ENCODE results near the gene SNU13. TPM values are rescaled to one million over a fixed set of nuclear protein-coding genes. Genes with fewer than 3 reads are reported as not detected.
"Not testable (repeated sequence)": the region's sequence is repeated elsewhere in the genome, so short reads cannot be mapped to it uniquely, and the experiment has no call there.

The SNU13 gene
- 122 and 123 TPM in 2 replicates for total RNA-seq

DNA sequence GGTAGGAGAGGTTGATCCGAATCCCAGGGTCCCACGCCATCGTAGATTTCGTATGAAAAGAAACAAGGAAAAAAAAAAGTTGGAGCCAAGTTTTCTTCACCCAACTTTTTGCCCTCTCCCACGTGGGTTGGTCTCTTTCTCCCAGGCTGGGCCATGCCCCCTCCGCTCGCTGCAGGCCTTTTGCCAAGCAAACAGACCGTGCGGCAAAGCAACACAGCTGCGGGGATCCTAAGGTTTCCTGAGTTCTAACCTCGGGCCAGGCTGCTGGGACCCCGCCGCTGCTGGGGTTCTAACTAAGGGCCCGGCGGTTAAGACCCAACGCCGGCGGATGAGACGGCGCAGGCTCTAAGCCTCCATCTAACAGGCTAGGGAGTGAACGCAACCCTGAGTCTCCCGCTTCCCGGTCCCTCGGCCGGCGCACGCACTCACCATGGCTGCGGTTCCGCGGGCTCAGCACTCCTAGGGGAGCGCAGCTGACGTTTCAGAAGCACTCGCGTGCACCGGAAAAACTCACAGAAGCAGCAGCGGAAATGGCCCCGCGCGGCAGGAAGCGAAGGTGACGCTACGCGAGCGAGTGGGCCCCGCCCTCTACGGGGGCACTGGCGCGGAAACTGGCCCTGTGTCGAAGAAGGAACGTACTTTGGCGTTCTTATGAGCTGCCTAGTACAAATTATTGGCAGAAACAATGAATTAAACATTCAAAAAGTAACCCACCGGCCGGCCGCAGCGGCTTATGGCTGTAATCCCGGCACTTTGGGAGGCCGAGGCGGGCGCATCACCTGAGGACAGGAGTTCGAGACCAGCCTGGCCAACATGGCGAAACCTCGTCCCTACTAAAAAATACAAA is at the start of gene SNU13:
Gene SNU13, minus strand, starts transcription at position 503 of the 847 bp plus-strand sequence. Its CDS starts 71 bp downstream, at position 432.
- no peak for DNase-seq (ENCODE audit: extremely low read depth, low read depth, low spot score)

DNA sequence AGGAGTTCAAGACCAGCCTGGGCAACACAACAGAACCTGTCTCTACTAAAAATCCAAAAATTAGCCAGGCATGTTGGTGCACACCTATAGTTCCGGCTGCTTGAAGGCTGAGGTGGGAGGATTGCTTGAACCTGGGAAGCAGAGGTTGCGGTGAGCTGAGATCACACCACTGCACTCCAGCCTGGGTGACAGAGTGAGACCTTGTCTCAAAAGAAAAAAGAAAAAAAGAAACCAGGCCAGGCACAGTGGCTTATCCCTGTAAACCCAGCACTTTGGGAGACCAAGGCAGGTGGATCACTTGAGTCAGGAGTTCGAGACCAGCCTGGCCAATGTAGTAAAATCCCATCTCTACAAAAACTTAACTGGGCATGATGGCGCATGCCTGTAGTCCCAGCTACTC is 44.6 kb upstream of the SNU13 start:
- DNase-seq (ENCODE audit: extremely low read depth, low read depth, low spot score): not testable (repeated sequence)

DNA sequence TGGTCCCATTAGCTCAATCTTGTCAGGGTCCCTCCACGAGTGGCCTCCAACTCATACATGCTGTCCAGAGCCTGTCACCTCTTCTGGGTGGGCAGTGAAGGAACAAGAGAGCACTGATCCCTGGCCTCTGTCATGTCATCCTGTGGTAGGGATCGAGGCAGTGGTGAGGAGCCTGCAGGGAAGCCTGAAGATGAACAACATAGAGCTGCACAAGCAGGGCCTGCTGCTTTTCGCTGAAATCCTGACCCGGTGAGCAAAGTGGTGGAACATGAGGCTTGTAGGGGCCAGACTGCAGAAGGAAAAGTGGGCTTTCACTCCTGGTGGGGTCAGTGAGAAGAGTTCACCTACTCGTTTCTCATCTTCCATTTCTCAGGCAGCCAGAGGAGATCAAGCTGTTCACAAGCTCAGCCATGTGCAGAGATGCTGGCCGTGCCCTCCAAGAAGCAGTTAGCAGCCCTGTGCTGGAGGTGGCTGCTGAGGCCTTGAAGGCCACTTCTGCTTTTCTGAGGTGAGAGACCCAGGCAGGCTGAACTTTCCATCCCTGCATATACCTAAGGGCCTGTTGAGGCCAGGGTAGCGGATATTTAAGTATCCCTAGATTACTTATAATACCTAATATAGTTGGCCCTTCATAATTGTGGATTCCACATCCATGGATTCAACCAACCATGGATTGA is 43.6 kb upstream of the SNU13 start:
- DNase-seq (ENCODE audit: extremely low read depth, low read depth, low spot score): no peak

DNA sequence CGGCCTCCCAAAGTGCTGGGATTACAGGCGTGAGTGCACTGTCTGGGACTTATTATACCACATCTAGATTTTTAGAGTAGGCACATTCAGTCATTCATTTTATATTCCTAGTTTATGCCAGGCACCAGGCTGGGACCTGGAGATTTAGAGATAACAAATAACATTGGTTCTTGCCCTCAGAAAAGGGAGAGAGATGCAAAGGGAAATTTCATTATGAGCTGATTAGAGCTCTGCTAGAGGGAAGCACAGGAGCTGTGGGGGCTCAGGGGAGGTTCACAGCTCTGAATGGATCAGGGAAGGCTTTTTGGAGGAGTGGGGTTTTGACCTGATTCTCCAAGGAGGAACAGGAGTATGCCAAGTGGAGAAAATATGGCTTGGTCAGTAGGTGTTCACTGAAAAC is 42.9 kb upstream of the SNU13 start:
- DNase-seq (ENCODE audit: extremely low read depth, low read depth, low spot score): no peak

DNA sequence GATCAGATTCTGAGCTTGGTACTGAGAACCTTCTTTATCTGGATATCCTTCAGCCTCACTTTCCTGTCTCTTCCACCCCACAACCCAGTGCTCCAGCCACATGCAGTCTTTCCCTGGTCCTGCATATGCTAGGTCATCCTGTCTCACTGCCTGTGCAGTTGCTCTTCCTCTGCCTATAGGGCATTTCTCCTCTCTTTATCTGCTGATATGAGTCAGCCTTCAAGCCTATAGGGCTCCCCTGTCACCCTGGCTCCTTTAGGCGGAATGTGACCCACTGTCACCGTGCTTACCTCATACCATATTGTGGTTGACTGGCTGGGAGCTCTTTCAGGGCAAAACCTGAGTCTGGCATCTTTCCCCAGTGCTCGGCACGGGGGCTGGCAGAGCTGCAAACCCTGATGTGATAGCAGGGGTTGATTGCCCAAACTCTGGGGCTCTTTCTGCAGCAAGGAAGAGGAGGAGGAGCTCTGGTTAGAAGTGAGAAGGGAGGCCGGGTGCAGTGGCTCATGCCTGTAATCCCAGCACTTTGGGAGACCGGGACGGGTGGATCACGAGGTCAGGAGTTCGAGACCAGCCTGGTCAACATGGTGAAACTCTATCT is 36.9 kb upstream of the SNU13 start:
- DNase-seq (ENCODE audit: extremely low read depth, low read depth, low spot score): no peak

DNA sequence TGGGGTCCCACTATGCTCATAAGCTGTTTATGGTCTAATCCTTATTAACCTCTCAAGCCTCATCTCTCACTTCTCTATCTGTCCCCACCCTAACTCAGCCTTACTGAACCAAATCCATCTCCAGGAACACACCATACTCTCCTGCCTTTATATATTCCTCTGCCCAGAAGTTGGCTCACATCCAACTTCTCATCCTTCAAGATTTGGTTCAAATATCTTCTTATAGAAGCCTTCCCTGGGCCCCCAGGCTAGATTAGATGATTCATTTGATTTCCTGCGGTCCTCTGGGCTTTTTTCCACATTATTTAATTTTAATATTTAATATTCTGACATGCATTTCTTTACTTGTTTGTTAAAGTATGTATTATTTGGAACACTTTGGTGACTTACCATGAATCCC is 33.8 kb upstream of the SNU13 start:
- no peak for DNase-seq (ENCODE audit: extremely low read depth, low read depth, low spot score)

DNA sequence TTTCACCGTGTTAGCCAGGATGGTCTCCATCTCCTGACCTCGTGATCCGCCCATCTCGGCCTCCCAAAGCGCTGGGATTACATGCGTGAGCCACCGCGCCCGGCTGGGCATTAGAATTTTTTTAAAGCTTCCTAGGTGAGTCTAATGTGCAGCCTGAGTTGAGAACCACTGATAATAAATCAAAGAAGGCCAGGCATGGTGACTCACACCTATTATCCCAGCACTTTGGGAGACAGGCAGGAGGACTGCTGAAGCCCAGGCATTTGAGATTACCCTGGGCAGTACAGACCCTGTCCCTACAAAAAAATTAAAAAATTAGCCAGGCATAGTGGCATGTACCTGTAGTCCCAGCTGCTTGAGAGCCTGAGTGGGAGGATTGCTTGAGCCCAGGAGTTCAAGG is 24.3 kb upstream of the SNU13 start:
- DNase-seq (ENCODE audit: extremely low read depth, low read depth, low spot score): no peak

DNA sequence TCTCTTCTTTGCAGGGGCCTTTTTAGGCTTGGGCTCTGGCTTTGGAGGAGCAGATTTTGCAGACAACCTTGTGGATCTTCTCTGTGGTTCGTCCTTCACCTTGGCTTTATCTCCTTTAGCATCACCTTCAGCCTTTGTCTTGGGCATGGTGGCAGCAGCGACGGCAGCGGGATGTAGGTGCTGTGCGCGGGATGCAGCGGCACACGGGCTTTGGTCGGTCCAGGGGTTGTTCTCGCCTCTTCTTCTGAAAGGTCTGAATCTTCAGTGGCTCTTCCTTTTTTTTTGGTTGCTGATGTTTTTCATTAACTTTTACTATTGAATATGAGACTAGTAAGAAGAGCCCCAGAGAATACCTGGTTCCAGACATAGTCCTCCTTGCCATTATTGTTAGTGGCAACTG is 20.7 kb upstream of the SNU13 start:
- no peak for DNase-seq (ENCODE audit: extremely low read depth, low read depth, low spot score)

DNA sequence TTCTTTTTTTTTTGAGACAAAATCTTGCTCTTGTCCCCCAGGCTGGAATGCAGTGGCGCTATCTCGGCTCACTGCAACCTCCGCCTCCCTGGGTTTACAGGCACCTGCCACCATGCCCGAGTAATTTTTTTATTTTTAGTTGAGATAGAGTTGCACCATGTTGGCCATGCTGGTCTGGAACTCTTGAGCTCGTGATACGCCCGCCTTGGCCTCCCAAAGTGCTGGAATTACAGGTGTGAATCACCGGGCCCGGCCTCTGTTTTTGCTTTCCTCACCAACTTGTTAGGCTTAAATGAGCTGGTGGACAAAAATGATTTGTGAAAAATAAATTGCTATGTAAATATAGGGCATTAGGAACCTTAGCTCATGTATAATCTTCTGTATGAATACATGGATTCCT is 14.1 kb upstream of the SNU13 start:
- DNase-seq (ENCODE audit: extremely low read depth, low read depth, low spot score): no peak

DNA sequence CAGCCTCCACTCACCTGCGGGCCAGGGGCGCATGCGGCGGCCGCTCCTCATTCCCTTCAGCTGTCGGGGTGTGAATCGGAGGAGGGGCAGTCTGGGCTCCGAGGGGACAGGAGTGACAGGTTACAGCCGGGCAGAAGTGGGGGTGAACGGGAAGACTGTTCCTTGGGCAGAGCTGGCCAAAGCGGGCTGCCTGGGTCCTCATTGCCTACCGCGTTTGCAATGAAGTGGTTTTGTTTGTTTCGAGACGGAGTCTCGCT is 11.4 kb upstream of the SNU13 start:
- DNase-seq (ENCODE audit: extremely low read depth, low read depth, low spot score): no peak

DNA sequence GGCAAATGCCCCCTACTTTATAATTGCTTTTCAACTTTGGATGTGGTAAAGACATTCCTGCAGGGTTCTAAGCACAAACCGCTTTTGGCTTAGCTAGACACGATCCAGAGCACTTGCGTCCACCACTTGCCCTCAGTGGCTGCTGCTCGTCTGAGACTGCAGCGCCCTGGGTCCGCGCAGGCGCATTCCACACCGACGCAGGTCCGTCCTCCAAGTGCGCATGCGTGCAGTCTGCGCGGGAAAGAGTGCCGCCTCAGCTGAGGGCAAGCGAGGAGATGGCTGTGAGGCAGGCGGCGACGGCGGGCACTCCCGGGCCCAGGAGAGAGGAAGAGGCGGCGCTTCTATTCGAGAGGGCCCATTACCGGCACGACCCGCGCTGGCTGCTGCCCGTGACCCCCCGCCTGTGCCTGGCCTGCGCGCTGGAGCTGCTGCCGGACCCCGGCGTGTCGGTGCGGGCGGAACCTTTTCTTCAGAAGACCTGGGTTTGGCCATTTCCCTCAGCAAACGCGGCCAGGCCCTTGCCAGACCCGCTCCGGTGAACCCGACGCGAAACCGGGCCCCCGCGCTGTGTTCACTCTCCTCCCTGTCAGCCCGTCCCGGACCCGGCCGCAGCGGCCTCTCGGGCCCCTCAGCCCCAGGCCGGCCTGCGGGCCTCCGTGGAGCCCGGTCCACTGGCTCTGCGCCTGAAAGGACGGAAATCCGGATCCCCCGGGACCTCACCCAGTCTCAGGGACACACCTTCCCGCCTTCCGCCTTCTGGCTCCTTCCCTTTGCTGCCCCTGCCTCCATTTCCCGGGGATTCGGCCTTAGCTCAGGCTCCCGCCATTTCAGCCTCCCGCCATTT is 10.8 kb upstream of the SNU13 start, which contains the start of gene MEI1:
Gene MEI1, plus strand, starts transcription at position 240 of the 844 bp plus-strand sequence. Its CDS starts 36 bp downstream, at position 276.
- DNase-seq (ENCODE audit: extremely low read depth, low read depth, low spot score): no peak

DNA sequence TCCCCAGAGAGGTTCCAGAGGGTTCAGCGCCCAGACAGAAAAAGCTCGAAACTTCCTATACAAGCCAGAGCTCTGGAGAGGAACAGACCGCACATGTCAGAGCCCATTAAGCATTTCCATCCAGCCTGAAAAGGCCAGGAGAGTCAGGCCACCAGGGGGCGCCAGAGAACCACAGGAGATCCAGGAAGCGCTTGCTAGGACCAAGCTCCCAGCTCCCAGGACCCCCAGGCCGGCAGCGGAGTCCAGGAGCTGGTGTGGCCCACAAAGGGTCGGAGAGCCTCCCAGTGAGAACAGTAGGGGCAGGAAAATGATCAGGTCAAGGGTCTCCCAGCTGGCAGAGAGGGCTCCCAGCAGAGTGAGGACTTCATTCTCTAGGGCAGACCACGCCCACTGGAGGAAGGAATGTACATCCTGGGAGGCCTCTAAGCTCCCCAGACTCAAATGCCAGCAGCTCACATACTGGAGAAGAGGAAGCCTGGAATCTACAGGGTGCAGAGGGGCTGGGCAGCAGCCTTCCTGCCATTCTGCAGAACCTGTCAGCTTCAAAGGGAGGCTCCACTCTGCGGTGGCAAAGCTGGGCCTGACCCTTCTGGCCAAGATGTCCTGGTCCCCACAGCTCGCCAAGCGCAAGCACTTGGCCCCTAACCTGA is 8.6 kb upstream of the SNU13 start:
- DNase-seq (ENCODE audit: extremely low read depth, low read depth, low spot score): peak; percentile 65

DNA sequence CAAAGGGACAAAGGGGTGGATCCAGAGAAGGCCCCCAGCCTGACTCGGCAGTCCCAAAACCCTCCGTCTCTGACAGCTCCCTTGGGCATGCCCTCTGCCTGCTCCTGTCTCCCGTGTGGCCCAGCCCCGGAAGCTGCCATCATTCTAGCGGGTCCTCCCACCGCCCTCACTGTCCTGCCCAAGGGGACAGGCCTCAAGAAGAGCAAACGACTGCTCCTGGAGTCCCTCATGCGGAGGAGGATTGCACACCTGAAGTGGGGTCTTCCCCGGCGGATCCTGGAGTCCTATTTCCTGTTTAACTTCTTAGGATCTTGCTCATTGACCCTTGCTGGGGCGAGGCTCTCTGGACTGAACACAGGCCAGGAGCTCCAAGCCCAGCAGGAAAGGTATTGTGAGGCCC is 8.0 kb upstream of the SNU13 start:
- DNase-seq (ENCODE audit: extremely low read depth, low read depth, low spot score): no peak

DNA sequence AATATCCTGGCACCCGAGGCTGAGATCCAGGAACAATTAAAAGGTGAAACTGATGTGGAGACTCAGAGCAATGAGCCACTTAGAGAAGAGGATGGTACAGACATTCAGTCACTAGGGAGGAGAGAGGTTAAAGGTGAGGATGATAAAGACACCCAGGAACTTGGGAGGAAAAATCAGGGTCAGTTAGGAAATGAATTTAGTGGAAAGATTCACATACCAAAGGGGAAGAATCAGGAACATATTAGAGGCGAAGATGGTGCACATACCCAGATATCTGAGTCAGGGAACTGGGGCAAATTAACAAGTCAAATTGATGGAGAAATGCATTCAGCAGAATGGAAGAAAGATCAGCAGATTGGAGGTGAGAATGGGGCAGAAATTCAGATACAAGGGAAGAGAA is 6.5 kb upstream of the SNU13 start:
- no peak for DNase-seq (ENCODE audit: extremely low read depth, low read depth, low spot score)

DNA sequence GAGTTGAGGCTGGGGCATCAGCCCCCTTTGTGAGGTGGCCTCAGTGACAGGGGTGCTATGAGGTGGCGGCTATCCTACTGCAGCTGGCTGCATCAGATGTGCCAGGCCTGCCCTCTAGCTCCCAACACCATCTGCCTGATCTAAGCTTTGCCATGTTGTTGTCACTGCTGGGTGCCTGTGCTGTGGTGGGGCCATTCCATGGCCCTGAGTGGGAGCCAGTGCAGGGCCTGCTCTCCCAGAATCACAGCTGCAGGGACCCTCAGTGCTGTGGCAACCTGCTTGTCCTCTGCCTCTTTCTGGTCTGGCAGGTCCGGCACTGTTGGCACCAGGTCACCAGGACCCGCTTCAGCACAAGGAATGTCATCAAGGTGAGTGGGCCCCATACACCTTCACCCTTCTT is 1.8 kb upstream of the SNU13 start:
- no peak for DNase-seq (ENCODE audit: extremely low read depth, low read depth, low spot score)

DNA sequence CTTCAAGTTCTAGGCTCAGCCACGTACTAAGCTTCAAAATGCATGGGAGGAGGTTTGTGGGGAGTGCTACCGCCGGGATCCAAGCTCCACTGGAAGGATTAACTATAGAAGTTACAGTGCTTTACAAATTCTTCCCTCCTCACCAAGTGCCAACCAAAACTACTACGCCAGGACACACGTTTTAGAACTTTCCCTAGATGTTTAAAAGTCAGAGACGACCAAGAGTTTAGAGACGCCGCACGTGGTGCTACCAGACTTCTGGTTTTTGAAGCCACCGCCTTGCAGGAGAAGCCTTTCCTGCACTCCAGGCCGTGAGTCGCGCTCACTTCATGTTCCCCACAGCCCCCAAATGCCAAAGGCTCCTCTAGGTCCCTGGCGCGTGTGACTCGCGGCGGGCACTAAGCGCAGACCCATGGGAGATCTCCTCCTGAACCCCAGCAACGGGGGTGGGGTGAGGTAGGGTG is 734 bp downstream of the SNU13 start:
- no peak for DNase-seq (ENCODE audit: extremely low read depth, low read depth, low spot score)

DNA sequence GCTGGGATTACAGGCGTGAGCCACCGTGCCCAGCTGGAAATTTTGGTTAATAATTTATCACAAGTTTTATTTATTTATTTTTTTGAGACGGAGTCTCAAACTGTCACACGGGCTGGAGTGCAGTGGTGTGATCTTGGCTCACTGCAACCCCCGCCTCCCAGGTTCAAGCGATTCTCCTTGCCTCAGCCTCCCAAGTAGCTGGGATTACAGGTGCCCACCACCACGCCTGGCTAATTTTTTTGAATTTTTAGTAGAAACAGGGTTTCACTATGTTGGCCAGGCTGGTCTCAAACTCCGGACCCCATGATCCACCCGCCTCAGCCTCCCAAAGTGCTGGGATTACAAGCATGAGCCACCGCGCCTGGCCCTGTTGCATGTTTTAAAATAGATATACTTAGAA is 1.8 kb downstream of the SNU13 start:
- DNase-seq (ENCODE audit: extremely low read depth, low read depth, low spot score): not testable (repeated sequence)

DNA sequence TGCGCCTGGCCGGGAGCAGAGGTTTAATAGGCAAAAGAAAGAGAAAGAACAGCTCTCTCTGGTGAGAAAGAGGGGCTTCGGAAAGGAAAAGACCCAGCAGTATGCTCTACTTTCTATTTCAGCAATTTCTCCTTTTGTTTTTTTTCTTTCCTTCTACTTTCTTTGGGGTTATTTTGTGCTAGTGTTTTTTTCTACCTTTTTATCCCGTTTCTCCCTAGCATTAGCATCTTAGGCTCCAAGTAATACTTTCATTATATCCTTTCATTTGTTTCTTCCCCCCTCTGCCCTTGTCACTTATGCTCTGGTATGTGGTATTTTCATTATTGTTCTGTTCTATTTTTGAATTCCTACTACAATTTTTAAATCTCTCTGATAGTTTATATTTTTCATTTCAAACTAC is 4.5 kb downstream of the SNU13 start:
- no peak for DNase-seq (ENCODE audit: extremely low read depth, low read depth, low spot score)

DNA sequence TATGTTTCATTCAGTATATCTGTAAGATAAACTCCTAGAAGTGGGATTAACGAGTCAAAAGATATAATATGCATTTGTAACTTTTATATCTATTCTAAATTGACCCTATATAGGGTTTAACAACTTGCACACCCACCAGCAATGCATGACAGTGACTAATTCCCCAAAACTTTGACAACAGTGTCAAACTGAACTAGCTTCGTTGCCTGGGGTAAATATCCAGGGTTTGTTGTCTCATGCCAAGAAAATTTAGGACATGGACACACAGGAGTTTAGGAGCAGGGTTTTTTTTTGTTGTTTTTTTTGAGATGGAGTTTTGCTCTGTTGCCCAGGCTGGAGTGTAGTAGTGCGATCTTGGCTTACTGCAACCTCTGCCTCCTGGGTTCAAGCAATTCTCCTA is 5.1 kb downstream of the SNU13 start:
- no peak for DNase-seq (ENCODE audit: extremely low read depth, low read depth, low spot score)

DNA sequence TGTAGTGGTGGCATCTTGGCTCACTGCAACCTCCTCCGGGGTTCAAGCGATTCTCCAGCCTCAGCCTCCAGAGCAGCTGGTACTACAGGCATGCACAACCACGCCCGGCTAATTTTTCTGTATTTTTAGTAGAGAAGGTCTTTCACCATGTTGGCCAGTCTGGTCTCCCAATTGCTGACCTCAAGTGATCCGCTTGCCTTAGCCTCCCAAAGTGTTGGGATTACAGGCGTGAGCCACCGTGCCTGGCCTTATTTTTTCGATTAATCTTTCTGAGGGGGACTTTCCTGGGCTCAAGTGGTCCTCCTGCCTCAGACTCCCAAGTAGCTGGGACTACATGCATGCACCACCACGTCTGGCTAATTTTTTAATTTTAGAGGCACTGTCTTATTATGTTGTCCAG is 5.6 kb downstream of the SNU13 start:
- no peak for DNase-seq (ENCODE audit: extremely low read depth, low read depth, low spot score)
